Adipose tissue (tissue), 3 donors: ENCODE data around the gene NDUFA11. TPM values are rescaled to one million over a fixed set of nuclear protein-coding genes. Genes with fewer than 3 reads are reported as not detected.

Source experiments
- polyA plus RNA-seq, 3 donors: library from polyadenylated mRNA; stranded (reverse); fragments of 200-250 nt; gene quantifications; one replicate each; pipeline ENCODE4 v1.2.3, GENCODE V29; 2013
- donor health status: healthy with polysubstance abuse.
- donor health status: Bipolar disorder and iron deficiency.
- donor health status: healthy.

The NDUFA11 gene
- polyA plus RNA-seq, 3 donors, result 231 to 455 (median 364) TPM

Other genes starting within 250 kb of the NDUFA11 start
- 100 to 1,000 TPM in 1 of 3 donors, 10 to 100 TPM in 2; 53.6 to 120 (median 96.2) TPM for gene MICOS13, start 223.3 kb downstream of the NDUFA11 start, polyA plus RNA-seq
- gene HSD11B1L, start 222.8 kb downstream of the NDUFA11 start, polyA plus RNA-seq, result 1 to 10 TPM; 5.4 to 7.5 (median 6.5) TPM
- gene RPL36, start 213.5 kb downstream of the NDUFA11 start, polyA plus RNA-seq, result 1,000 to 10,000 TPM; 1,118 to 1,631 (median 1,215) TPM
- 10 to 100 TPM; 40.7 to 67.1 (median 45.2) TPM for gene LONP1, start 183.6 kb downstream of the NDUFA11 start, polyA plus RNA-seq
- gene CATSPERD, start 183.2 kb downstream of the NDUFA11 start, polyA plus RNA-seq, result not detected
- gene PRR22, start 119.0 kb downstream of the NDUFA11 start, polyA plus RNA-seq, result 1 to 10 TPM in 2 of 3 donors, under 1 TPM in 1; 0.79 to 2.7 (median 2.1) TPM
- 10 to 100 TPM; 16.0 to 44.0 (median 29.3) TPM for gene DUS3L, start 112.6 kb downstream of the NDUFA11 start, polyA plus RNA-seq
- gene NRTN, start 98.7 kb downstream of the NDUFA11 start, polyA plus RNA-seq, result 10 to 100 TPM in 1 of 3 donors, under 1 TPM in 2; 0.22 to 10.4 (median 0.67) TPM
- 1 to 10 TPM in 1 of 3 donors, under 1 TPM in 1, not detected in 1; 0.10 to 2.5 TPM for gene FUT6, start 64.1 kb downstream of the NDUFA11 start, polyA plus RNA-seq
- gene FUT3, start 52.3 kb downstream of the NDUFA11 start, polyA plus RNA-seq, result 1 to 10 TPM in 1 of 3 donors, under 1 TPM in 2; 0.11 to 2.6 (median 0.83) TPM
- not detected for gene FUT5, start 33.2 kb downstream of the NDUFA11 start, polyA plus RNA-seq
- gene VMAC, start 1.1 kb upstream of the NDUFA11 start, polyA plus RNA-seq, result 1 to 10 TPM; 4.1 to 4.7 (median 4.7) TPM
- 10 to 100 TPM in 2 of 3 donors, 1 to 10 TPM in 1; 7.0 to 13.4 (median 11.4) TPM for gene CAPS, start 10.5 kb upstream of the NDUFA11 start, polyA plus RNA-seq
- 10 to 100 TPM; 26.3 to 34.5 (median 32.3) TPM for gene RANBP3, start 74.3 kb upstream of the NDUFA11 start, polyA plus RNA-seq
- 10 to 100 TPM in 1 of 3 donors, 1 to 10 TPM in 2; 1.6 to 21.5 (median 3.7) TPM for gene RFX2, start 206.7 kb upstream of the NDUFA11 start, polyA plus RNA-seq
- gene ACSBG2, start 231.9 kb upstream of the NDUFA11 start, polyA plus RNA-seq, result not detected